HT1080 (cell line): ENCODE measurements around the gene HCN3. TPM values are rescaled to one million over a fixed set of nuclear protein-coding genes. Genes with fewer than 3 reads are reported as not detected.

Experiments used
- DNase-seq: peaks from one replicate; pipeline ENCODE4 v3.0.0-alpha.2; 2015; ENCODE audit warnings: low read depth
- total RNA-seq: library from RNA; depleted of rRNA; stranded (reverse); fragments of >200 nt; shearing (Covaris generic); gene quantifications from 2 replicates; pipeline ENCODE4 v1.2.3, GENCODE V29; 2014

HCN3 gene
- total RNA-seq, 1 experiment from 2014 or later = 0.84 TPM

DNA sequence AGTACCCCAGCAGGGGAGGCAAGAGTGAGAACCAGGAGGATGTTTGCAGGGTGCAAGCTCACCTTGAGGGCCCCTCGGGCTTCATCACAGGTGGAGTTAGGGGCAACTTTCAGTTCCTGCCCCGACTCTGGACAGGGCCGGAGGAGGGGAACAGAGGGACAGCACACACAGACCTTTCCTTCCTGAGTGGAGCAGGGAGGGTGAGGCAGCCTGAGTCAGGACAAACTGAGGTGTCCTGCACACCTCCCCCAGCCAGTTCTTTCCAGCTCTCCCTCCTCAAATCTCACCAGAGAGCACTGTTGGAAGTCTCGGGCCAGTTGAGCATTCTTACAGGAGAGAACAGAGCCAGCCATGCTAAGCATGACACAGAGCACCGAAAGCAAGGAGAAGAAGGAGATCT is 23.5 kb upstream of the HCN3 start:
- DNase-seq = peak; percentile 36

DNA sequence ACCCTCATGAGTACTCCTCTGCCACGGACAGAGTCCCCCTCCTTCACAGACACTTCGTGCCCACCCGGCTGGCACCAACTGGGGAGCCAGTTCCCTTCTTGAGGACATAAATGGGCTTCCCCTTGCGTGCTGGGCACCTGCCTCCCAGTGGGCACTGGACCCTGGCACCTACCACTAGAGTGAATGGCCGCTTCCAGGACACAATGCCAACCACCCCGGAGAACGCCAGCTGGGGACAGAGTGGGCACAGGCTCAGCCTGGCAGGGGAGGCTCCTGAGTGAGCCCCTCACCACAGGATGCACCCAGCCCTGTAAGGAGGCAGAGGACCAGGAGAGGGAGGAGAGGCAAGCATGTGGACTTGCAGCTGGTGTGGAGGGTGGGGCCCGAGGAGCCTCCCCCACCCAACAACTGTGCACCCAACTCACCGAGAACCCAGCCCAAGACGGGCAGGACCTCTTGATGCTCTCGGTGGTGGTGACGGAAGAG is 23.0 kb upstream of the HCN3 start:
- DNase-seq = no peak

- no peak for DNase-seq
Observed at GRCh38 chr1:155254714-155255242, 22.5 kb upstream of the HCN3 start.

GRCh38 chr1:155255243-155256007 is 21.8 kb upstream of the HCN3 start, which contains the start of gene ENTREP3:
ENTREP3 (minus strand) TSS chr1:155255483; CDS start chr1:155254877, 606 bp downstream.
- peak; percentile 66 for DNase-seq

DNA sequence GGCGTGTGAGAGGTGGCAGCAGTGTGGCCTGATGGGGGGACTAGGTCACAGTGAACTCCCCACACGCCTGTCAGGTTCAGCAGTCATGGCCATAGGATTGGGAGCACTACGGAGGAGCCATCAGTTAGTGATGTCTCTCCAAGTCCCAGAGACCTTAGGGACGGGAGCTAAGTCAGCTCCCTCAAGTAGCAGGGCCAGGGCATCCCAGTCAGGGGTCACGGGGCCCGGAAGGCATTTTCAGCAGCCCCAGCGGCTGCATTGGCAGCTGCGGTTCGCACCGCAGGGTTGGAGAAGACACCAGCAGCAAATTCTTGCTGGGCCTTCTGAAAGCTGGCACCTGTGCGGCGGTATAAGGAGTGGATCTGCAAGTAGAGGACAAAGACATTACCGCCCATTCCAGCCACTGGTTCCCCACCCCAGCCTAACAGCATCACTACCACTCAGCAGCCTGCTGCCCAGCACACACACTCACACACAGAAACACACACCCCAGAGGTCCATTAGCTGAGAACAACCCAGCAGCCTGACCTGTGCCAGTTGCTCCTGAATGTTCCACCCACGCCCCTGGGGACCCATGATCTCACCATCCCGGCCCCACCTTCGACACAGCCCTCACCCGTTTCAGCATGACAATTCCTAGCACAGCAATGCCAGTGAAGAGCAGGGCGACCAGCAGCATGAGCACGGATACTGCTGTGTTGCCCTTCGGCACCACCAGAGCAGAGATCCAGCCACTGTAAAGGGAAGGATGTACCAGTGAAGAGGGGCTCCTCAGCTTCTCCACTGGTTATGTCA is 21.0 kb upstream of the HCN3 start:
- no peak for DNase-seq

DNA sequence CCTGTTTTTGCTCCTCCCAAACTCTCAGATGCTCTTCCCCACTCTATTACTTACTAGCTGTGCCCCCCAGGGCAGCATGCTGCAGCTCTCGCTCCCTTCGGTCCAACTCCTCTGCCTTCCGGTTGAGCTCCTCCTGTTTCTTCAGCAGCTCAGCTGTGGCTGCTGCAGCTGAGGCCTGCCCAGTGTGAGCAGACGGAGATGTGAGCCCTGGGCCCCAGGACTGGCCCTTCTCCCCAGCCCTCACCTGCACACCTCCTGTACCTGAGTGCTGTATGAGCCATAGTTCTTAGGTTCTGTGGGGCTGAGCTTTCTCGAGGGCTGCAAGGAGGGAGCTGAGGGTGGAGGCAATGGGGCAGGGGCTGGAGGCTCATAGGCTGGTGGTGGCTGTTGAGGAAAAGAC is 17.0 kb upstream of the HCN3 start:
- DNase-seq = no peak

DNA sequence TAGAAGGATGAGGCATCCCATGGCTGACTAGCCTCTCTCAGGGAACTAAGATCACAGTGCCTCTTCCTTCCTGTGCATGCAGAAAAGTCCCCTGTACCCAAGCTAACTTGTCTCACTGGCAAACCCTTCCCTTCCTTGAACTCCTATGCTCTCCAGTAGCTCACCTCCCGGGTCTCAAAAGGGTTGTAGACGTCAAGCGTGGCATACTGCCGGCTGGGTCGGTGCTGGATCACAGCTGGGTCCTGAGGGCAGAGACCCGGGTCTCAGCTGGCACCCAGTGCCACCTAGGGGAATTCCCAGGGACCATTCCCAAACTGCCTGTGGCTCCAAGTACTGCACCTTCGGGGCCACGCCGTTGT is 15.8 kb upstream of the HCN3 start:
- DNase-seq = no peak

GRCh38 chr1:155261852-155262673 is 15.2 kb upstream of the HCN3 start, which contains the start of gene SCAMP3:
SCAMP3 (minus strand) TSS chr1:155262360; CDS start chr1:155262151, 209 bp downstream.
- peak; percentile 99 for DNase-seq

- DNase-seq = no peak
Observed at GRCh38 chr1:155263067-155263466, 14.2 kb upstream of the HCN3 start.

- no peak for DNase-seq
Observed at GRCh38 chr1:155266553-155266952, 10.7 kb upstream of the HCN3 start.

DNA sequence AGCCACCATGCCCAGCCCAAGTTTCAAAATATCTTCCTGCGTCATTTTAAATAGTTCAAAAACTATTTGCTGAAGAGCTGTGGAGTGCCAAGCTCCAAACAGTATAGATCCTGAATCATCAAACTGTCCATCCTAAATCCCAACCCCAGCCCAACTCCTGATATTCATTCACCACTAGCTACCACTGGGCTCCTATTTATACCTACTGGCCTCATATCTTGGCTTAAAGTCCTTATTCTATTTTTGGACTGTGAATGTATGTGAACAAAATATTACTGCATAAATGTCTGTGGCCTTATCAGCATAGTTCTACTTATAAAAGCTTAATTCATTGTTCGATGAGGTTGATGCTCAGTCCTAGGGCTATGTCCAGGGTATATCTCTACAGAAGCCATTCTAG is 9.9 kb upstream of the HCN3 start:
- no peak for DNase-seq

DNA sequence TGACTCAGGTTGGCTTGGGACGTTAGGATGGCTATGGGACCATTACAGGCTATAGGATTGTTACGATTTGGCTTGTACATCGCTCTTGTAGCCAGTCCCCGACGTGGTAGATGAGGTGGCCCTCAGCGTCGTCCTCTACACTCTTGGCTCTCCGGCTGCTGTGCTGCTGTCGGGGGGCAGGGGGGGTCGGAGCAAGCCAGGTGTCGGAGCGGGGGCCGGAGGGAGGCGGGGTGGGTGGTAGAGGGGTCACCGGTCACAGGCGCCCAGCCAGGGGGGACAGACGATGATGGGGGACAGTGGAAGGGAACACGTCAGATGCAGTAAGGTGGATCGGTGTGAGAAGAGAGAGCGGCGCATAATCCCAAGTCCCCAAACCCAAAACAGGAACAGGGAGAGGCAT is 8.6 kb upstream of the HCN3 start:
- DNase-seq = no peak

GRCh38 chr1:155269381-155269780 is 7.9 kb upstream of the HCN3 start:
- no peak for DNase-seq

- DNase-seq = peak; percentile 48
Observed at GRCh38 chr1:155272466-155273342, 4.6 kb upstream of the HCN3 start.

- peak; percentile 94 for DNase-seq
Observed at GRCh38 chr1:155273343-155274245, 3.7 kb upstream of the HCN3 start, which contains the start of gene CLK2. CLK2 (minus strand) TSS chr1:155273504; CDS start chr1:155270977, 2,527 bp downstream.

GRCh38 chr1:155277902-155278688 is 832 bp downstream of the HCN3 start:
- peak; percentile 37 for DNase-seq

DNA sequence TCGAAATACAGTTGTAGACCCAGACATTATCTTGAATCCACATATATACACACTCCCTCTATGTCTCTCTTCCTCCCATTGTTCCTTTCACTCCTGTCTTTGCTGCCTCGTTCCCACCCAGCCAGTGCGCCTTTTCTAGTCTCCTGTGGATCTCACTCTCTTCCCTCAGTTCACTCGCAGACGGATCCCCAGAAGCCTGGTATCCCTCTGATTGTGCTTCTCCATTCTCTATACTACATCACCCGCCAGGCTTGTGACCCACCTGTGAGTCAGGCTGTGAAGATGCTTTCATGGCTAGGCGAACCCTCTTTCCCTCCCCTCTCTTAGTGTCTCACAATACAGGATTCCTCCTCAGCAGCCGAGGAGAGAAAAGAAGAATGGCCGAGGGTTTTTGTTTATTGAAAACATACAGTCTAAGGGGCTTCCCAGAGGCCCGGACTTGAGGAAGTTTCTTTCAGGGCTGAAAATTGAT is 1.5 kb downstream of the HCN3 start:
- no peak for DNase-seq

DNA sequence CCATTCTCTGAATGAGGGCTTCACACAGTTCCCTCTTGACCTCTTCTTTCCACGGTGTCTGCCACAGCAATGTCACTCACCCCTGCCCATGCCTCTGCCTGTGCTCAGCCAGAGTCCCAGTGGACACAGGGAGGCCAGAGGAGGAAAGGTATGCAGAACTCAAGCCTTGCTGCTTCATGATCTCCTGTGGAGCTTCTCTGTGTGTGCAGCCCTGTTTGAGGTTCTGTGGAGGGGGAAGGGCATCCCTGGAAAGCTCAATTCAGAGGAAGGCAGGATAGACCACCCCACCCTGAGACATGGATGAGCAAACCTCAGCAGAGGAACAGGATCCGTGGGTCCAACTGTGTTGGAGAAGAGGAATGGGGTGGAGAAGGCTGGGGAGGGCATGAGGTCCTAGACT is 2.0 kb downstream of the HCN3 start:
- no peak for DNase-seq
